Neural cell (in vitro differentiated cells): ENCODE data around the gene ST14. TPM values are rescaled to one million over a fixed set of nuclear protein-coding genes. Genes with fewer than 3 reads are reported as not detected.
"Not testable (repeated sequence)": the region's sequence is repeated elsewhere in the genome, so short reads cannot be mapped to it uniquely, and the experiment has no call there.

Experiments used
- H2AFZ ChIP-seq: fragments of 200-600, 300-800 bp; sonication (generic), shearing (Covaris generic); 2 replicates; pipeline ENCODE4 v1.6.0; 2014; ENCODE audit warnings: low read depth, mild to moderate bottlenecking, antibody characterized with exemption, low read length, moderate library complexity
- H3F3A ChIP-seq: fragments of 200-600 bp; shearing (Covaris generic); 2 replicates; pipeline ENCODE4 v1.6.1; 2016; ENCODE audit warnings: mild to moderate bottlenecking, moderate library complexity, mixed read lengths, antibody characterized with exemption, low read length; ENCODE audit not compliant: insufficient read depth, poor library complexity, severe bottlenecking
- H3K27ac ChIP-seq: fragments of 200-600, 300-800 bp; sonication (generic), shearing (Covaris generic); 2 replicates; pipeline ENCODE4 v1.5.1; 2014; ENCODE audit warnings: mild to moderate bottlenecking, low read length, moderate library complexity
- H3K27me3 ChIP-seq: fragments of 300-800, 200-600 bp; sonication (generic), shearing (Covaris generic); 2 replicates; pipeline ENCODE4 v1.6.0; 2014; ENCODE audit warnings: mild to moderate bottlenecking, low read depth, low read length, moderate library complexity; ENCODE audit not compliant: insufficient read depth
- H3K36me3 ChIP-seq: fragments of 300-800, 200-600 bp; sonication (generic), shearing (Covaris generic); 2 replicates; pipeline ENCODE4 v1.5.1; 2014; ENCODE audit warnings: mild to moderate bottlenecking, antibody characterized with exemption, low read length, moderate library complexity; ENCODE audit not compliant: insufficient read depth
- H3K4me2 ChIP-seq: fragments of 300-800, 200-600 bp; sonication (generic), shearing (Covaris generic); 2 replicates; pipeline ENCODE4 v1.6.0; 2014; ENCODE audit warnings: mild to moderate bottlenecking, low read length
- H3K4me3 ChIP-seq: fragments of 300-800, 200-600 bp; sonication (generic), shearing (Covaris generic); 2 replicates; pipeline ENCODE4 v1.5.1; 2014; ENCODE audit warnings: mild to moderate bottlenecking, low read length, moderate library complexity
- H3K79me2 ChIP-seq: fragments of 200-600 bp; shearing (Covaris generic); replicated peaks from 2 replicates; pipeline ENCODE4 v1.6.0; 2014; ENCODE audit warnings: mild to moderate bottlenecking, low read length, moderate library complexity; ENCODE audit not compliant: insufficient read depth
- H3K9ac ChIP-seq: fragments of 300-800, 200-600 bp; sonication (generic), shearing (Covaris generic); 2 replicates; pipeline ENCODE4 v1.6.1; 2016; ENCODE audit warnings: mild to moderate bottlenecking, low read length, mixed read lengths
- H3K9me2 ChIP-seq: fragments of 200-600 bp; shearing (Covaris generic); 2 replicates; pipeline ENCODE4 v1.6.1; 2016; ENCODE audit warnings: mild to moderate bottlenecking, low read length, mixed read lengths; ENCODE audit not compliant: insufficient read depth
- H3K9me3 ChIP-seq: fragments of 200-600, 300-800 bp; sonication (generic), shearing (Covaris generic); 2 replicates; pipeline ENCODE4 v1.6.1; 2016; ENCODE audit warnings: mild to moderate bottlenecking, mixed run types, low read length, moderate library complexity, mixed read lengths
- H4K20me1 ChIP-seq: fragments of 200-600 bp; shearing (Covaris generic); 2 replicates; pipeline ENCODE4 v1.6.1; 2016; ENCODE audit warnings: mild to moderate bottlenecking, mixed run types; ENCODE audit not compliant: insufficient read depth
- EP300 ChIP-seq: fragments of 450-650 bp; conservative IDR thresholded peaks from 2 replicates; pipeline ENCODE4 v1.6.1; 2014; ENCODE audit warnings: antibody characterized with exemption, mild to moderate bottlenecking, moderate library complexity; ENCODE audit not compliant: poor library complexity, severe bottlenecking
- EZH2 ChIP-seq: fragments of 200-600, 300-800 bp; shearing (Covaris generic), sonication (generic); IDR thresholded peaks from 2 replicates; pipeline ENCODE4 v1.6.1; 2014; ENCODE audit warnings: antibody characterized with exemption, low read length, borderline replicate concordance, mild to moderate bottlenecking; ENCODE audit not compliant: insufficient read depth, poor library complexity, severe bottlenecking
- MXI1 ChIP-seq: fragments of 450-650 bp; conservative IDR thresholded peaks from 2 replicates; pipeline ENCODE4 v1.6.1; 2014; ENCODE audit warnings: antibody characterized with exemption, mild to moderate bottlenecking; ENCODE audit not compliant: poor library complexity, severe bottlenecking
- POLR2AphosphoS5 ChIP-seq: IDR thresholded peaks from 2 replicates; pipeline ENCODE4 v1.6.1; 2012
- RAD21 ChIP-seq: fragments of 450-650 bp; conservative IDR thresholded peaks from 2 replicates; pipeline ENCODE4 v1.6.1; 2014; ENCODE audit warnings: antibody characterized with exemption, mild to moderate bottlenecking, moderate library complexity
- SMC3 ChIP-seq: fragments of 450-650 bp; conservative IDR thresholded peaks from 2 replicates; pipeline ENCODE4 v1.6.1; 2014; ENCODE audit warnings: antibody characterized with exemption, mild to moderate bottlenecking, moderate library complexity; ENCODE audit not compliant: poor library complexity
- TAF1 ChIP-seq: IDR thresholded peaks from 2 replicates; pipeline ENCODE4 v1.6.1; 2012; ENCODE audit warnings: low read depth
- polyA plus RNA-seq: library from polyadenylated mRNA; depleted of rRNA; stranded (reverse); fragments of >200 nt; gene quantifications from 2 replicates; pipeline ENCODE4 v1.2.3, GENCODE V29; 2014
- TF ChIP-seq, protein P1 (sequence below): fragments of 450-650 bp; IDR thresholded peaks from 2 replicates; pipeline ENCODE4 v1.5.1; 2014; ENCODE audit warnings: antibody characterized with exemption, mild to moderate bottlenecking, moderate library complexity; ENCODE audit not compliant: poor library complexity, severe bottlenecking
- TF ChIP-seq, protein P2 (sequence below): IDR thresholded peaks from 2 replicates; pipeline ENCODE4 v1.6.1; 2012; ENCODE audit warnings: borderline replicate concordance

ST14 gene
- polyA plus RNA-seq, 1 donor from 2014 or later = not detected

DNA sequence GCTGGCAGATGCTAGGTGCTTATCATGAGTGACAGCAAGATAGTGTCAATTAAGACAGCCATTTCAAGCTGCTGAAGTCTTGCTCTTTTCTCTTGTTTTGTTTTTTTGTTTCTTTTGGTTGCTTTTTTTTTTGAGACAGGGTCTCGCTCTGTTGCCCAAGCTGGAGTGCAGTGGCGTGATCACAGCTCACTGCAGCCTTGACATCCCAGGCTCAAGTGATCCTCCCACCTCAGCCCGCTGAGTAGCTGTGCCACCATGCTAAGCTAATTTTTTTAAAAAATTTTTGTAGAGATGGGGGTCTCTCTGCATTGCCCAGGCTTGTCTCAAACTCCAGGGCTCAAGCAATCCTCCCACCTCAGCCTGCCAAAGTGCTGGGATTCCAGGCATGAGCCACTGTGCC is 12.4 kb downstream of the ST14 start:
- not testable (repeated sequence) for H3K27me3 ChIP-seq, H3K27ac ChIP-seq, H3K9me3 ChIP-seq, H3K4me2 ChIP-seq, H3K4me3 ChIP-seq, H4K20me1 ChIP-seq, H2AFZ ChIP-seq, H3K79me2 ChIP-seq, H3K9ac ChIP-seq, H3K36me3 ChIP-seq, H3F3A ChIP-seq, H3K9me2 ChIP-seq

DNA sequence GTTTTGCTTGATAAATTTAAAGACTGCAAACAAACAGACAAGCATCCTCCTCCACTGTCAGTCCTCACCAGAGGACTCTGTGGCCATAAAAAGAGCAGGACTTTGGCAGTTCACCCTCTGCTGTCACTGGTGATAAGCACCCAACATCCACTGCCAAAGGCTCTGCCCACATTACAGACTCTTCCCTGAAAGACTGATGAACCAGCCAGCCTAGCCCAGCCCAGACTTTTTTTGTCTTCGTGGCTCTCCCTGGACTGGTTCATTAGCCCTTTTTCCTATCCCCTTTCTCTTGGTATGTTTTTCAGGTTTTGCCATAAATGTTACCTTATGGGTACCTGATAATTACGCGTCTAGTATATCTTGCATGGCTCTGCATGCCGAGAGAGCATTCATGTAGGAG is 15.1 kb downstream of the ST14 start:
- TF ChIP-seq TAF1 (no peak), EZH2 (no peak), EP300 (no peak), RAD21 (no peak), SMC3 (no peak), POLR2AphosphoS5 (no peak), MXI1 (no peak)
- TF ChIP-seq, protein P1, sequence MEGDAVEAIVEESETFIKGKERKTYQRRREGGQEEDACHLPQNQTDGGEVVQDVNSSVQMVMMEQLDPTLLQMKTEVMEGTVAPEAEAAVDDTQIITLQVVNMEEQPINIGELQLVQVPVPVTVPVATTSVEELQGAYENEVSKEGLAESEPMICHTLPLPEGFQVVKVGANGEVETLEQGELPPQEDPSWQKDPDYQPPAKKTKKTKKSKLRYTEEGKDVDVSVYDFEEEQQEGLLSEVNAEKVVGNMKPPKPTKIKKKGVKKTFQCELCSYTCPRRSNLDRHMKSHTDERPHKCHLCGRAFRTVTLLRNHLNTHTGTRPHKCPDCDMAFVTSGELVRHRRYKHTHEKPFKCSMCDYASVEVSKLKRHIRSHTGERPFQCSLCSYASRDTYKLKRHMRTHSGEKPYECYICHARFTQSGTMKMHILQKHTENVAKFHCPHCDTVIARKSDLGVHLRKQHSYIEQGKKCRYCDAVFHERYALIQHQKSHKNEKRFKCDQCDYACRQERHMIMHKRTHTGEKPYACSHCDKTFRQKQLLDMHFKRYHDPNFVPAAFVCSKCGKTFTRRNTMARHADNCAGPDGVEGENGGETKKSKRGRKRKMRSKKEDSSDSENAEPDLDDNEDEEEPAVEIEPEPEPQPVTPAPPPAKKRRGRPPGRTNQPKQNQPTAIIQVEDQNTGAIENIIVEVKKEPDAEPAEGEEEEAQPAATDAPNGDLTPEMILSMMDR = no peak
- TF ChIP-seq, protein P2, sequence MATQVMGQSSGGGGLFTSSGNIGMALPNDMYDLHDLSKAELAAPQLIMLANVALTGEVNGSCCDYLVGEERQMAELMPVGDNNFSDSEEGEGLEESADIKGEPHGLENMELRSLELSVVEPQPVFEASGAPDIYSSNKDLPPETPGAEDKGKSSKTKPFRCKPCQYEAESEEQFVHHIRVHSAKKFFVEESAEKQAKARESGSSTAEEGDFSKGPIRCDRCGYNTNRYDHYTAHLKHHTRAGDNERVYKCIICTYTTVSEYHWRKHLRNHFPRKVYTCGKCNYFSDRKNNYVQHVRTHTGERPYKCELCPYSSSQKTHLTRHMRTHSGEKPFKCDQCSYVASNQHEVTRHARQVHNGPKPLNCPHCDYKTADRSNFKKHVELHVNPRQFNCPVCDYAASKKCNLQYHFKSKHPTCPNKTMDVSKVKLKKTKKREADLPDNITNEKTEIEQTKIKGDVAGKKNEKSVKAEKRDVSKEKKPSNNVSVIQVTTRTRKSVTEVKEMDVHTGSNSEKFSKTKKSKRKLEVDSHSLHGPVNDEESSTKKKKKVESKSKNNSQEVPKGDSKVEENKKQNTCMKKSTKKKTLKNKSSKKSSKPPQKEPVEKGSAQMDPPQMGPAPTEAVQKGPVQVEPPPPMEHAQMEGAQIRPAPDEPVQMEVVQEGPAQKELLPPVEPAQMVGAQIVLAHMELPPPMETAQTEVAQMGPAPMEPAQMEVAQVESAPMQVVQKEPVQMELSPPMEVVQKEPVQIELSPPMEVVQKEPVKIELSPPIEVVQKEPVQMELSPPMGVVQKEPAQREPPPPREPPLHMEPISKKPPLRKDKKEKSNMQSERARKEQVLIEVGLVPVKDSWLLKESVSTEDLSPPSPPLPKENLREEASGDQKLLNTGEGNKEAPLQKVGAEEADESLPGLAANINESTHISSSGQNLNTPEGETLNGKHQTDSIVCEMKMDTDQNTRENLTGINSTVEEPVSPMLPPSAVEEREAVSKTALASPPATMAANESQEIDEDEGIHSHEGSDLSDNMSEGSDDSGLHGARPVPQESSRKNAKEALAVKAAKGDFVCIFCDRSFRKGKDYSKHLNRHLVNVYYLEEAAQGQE = no peak
- Histone ChIP-seq H2AFZ (no peak overlapping the region), H3K27me3 (no peaks in the 10 kb centered on the region), H3K9ac (no peak overlapping the region), H3K27ac (no peak overlapping the region), H3F3A (no peaks in the 10 kb centered on the region), H3K4me2 (no peak overlapping the region), H3K36me3 (no peaks in the 10 kb centered on the region), H3K9me3 (no peaks in the 10 kb centered on the region), H3K9me2 (no peaks in the 10 kb centered on the region), H3K4me3 (no peak overlapping the region), H3K79me2 (no peaks in the 10 kb centered on the region), H4K20me1 (no peaks in the 10 kb centered on the region)

DNA sequence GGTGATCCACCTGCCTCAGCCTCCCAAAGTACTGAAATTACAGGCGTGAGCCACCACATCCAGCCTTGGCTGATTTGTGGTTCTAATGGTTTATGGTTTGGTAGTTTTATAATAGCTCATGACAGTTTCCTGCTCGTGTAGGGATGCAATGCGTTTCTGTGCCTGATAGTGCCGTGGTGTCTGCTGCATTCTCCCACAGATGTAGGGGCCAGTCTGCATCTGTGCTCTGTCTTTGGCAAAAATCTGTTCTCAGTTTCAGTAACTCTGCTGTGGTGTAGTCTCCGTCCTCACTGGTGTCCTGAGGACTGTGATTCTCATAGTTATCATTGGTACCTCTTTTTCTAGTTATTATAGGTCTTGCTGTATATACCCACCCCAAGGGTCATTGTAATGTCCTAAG is 16.3 kb downstream of the ST14 start:
- no peaks in the 10 kb centered on the region for H3K9me2 ChIP-seq
- no peaks in the 10 kb centered on the region for H3K79me2 ChIP-seq
- no peak overlapping the region for H3K9ac ChIP-seq
- H3K27ac ChIP-seq = no peak overlapping the region
- H3K9me3 ChIP-seq = no peaks in the 10 kb centered on the region
- no peaks in the 10 kb centered on the region for H3K36me3 ChIP-seq
- no peak for TF ChIP-seq SMC3
- TF ChIP-seq TAF1 = no peak
- TF ChIP-seq MXI1 = no peak
- TF ChIP-seq, protein P2 = no peak
- TF ChIP-seq EP300 = no peak
- TF ChIP-seq POLR2AphosphoS5 = no peak
- TF ChIP-seq EZH2 = no peak
- no peak for TF ChIP-seq RAD21
- TF ChIP-seq, protein P1 = no peak
- H3K4me3 ChIP-seq = no peak overlapping the region
- H4K20me1 ChIP-seq = no peaks in the 10 kb centered on the region
- no peak overlapping the region for H3K4me2 ChIP-seq
- no peaks in the 10 kb centered on the region for H3K27me3 ChIP-seq
- no peaks in the 10 kb centered on the region for H3F3A ChIP-seq
- no peak overlapping the region for H2AFZ ChIP-seq
